Right lobe of liver (tissue), 4 donors: Measurements from ENCODE around the gene CDH8.

Experiments used
- CTCF ChIP-seq, 4 donors: fragments of 200-600 bp in 3 of 4; fragments of 450-650 bp in 1 of 4; IDR thresholded peaks; one replicate each; pipeline versions ENCODE4 v1.5.1 to v1.8.0; 2016 to 2022; ENCODE audit warnings: antibody characterized with exemption in 4 of 4, mild to moderate bottlenecking in 2 of 4
- POLR2A ChIP-seq: fragments of 450-650 bp; IDR thresholded peaks from one replicate; pipeline ENCODE4 v1.6.1; 2017; ENCODE audit warnings: antibody characterized with exemption, mild to moderate bottlenecking
- donor health status: DM: no; HTN: no; CAD: no.
- donor health status: DM: no; HTN: no; CAD: no.
- donor health status: DM: no; HTN: yes; CAD: no.

- TF ChIP-seq POLR2A (no peak), CTCF (IDR thresholded peaks at IDR 0.05) (no peak)
Measured at GRCh38 chr16:62038225-62038624, 2.0 kb upstream of the CDH8 start.
